ENCODE measurements around the gene TMEM163.

The TMEM163 gene

DNA sequence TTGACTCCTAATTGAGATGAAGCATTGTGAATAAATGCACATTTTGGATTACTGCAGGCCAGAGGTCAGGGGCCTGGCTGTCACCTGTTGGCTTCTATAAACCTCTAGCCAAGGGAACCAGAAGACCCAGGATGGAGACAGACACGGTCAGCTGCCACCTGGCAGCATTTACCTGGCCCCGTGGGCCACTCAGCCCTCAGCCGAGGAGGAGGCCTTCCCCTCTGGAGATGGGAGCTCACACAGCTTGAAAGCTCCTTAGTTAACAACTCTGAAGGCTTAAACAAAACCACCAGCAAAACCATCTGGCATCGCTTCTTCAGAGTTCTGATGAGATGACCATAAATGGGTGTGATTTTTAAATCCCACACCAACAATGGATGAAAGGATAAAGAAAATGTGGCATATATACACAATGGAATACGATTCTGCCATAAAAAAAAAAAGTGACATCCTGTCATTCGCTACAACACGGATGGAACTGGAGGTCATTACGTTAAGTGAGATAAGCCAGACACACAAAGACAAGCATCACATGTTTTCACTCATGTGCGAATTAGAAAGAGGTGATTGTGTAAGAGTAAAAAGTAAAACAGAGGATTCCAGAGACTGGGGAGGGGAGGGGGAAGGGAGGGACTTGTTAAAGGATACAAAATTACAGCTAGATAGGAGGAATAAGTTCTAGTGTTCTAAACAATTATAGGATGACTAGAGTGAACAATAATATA is 218.4 kb downstream of the TMEM163 start:
- no peak overlapping the region for H3K4me3 ChIP-seq (ENCODE audit: low read depth, low read length)
- H2BK120ac ChIP-seq (ENCODE audit: insufficient read depth, low read length, poor library complexity), result no peak overlapping the region
- H3K14ac ChIP-seq (ENCODE audit: low read length), result no peak overlapping the region
- H3K27me3 ChIP-seq (ENCODE audit: insufficient read depth, low read length), result no peaks in the 10 kb centered on the region
- no peak overlapping the region for H2BK5ac ChIP-seq (ENCODE audit: low read depth, low read length, poor library complexity)
- H3K79me2 ChIP-seq (ENCODE audit: control insufficient read depth, insufficient read depth, low read length, poor library complexity), result no peaks in the 10 kb centered on the region
- no peaks in the 10 kb centered on the region for H3K9me3 ChIP-seq (ENCODE audit: insufficient read depth, low read depth, low read length)
- H2AK5ac ChIP-seq (ENCODE audit: low read length), result no peak overlapping the region
- H4K91ac ChIP-seq (ENCODE audit: low read depth, low read length), result no peak overlapping the region
- no peak overlapping the region for H3K9ac ChIP-seq (ENCODE audit: low read length)
- no peak overlapping the region for H3K4ac ChIP-seq (ENCODE audit: low read depth, low read length)
- H3K36me3 ChIP-seq (ENCODE audit: control insufficient read depth in 1 of 2, insufficient read depth in 2 of 2, low read length in 2 of 2), result no peaks in the 10 kb centered on the region
- H3K4me1 ChIP-seq (ENCODE audit: control insufficient read depth in 1 of 2, insufficient read depth in 2 of 2, low read length in 2 of 2), result peaks cover 10 to 16% of the 10 kb centered on the region in 2 experiments
- no peak overlapping the region for H3K4me2 ChIP-seq (ENCODE audit: low read length)
- H4K8ac ChIP-seq (ENCODE audit: low read depth, low read length), result no peak overlapping the region
- H3K18ac ChIP-seq (ENCODE audit: low read length), result no peak overlapping the region
- H2BK12ac ChIP-seq (ENCODE audit: low read length), result no peak overlapping the region
- H3K23ac ChIP-seq (ENCODE audit: low read length), result no peak overlapping the region
- no CpG with 5 or more reads among the region's 9 CpGs for WGBS (ENCODE audit: extremely low coverage, insufficient coverage, insufficient read length)
- H3K27ac ChIP-seq (ENCODE audit: low read depth, low read length), result no peak overlapping the region
- no peak overlapping the region for H4K12ac ChIP-seq (ENCODE audit: low read depth, low read length)
- H2AFZ ChIP-seq (ENCODE audit: insufficient read depth, low read length, poor library complexity), result no peak overlapping the region
- peaks cover 2% of the 10 kb centered on the region for H3K79me1 ChIP-seq (ENCODE audit: low read length)
- DNase-seq, result no peak

DNA sequence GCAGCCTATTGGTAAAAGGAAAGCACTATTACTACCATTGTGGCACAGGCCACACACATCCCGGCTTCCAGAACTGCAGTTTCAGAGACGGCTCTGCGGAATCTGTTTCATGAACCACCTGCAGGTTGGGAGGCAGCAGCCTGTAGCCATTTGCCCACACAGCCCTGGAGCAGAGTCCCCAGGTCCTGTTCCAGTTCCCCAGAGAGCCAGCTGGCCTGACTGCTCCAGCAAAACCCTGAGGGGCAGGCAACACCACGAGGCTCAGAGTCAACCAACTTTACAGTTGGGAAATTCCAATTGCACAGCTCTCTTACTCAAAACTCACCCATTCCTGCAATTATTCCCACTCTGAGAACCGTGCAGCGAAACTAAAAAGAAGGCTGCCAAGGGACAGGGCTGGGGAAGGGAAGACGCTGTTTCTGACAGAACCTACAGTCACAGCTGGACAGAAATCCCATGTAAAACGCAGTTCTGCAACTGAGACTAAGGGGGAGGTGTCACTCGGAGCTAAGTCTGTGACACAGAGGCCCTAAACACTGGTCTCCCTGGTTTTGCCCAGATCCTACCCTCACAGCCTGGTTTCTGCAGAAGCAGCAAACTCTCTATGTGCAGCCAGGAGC is 219.4 kb downstream of the TMEM163 start:
- no peak overlapping the region for H2AK5ac ChIP-seq (ENCODE audit: low read length)
- H4K12ac ChIP-seq (ENCODE audit: low read depth, low read length), result no peak overlapping the region
- no peaks in the 10 kb centered on the region for H3K36me3 ChIP-seq (ENCODE audit: control insufficient read depth in 1 of 2, insufficient read depth in 2 of 2, low read length in 2 of 2)
- H3K14ac ChIP-seq (ENCODE audit: low read length), result no peak overlapping the region
- no peaks in the 10 kb centered on the region for H3K27me3 ChIP-seq (ENCODE audit: insufficient read depth, low read length)
- no peak overlapping the region for H3K18ac ChIP-seq (ENCODE audit: low read length)
- no peak overlapping the region for H2BK12ac ChIP-seq (ENCODE audit: low read length)
- no peak overlapping the region for H3K9ac ChIP-seq (ENCODE audit: low read length)
- peaks cover 9 to 10% of the 10 kb centered on the region in 2 experiments for H3K4me1 ChIP-seq (ENCODE audit: control insufficient read depth in 1 of 2, insufficient read depth in 2 of 2, low read length in 2 of 2)
- peak overlapping the region; percentile 7 for H3K27ac ChIP-seq (ENCODE audit: low read depth, low read length)
- no peak for DNase-seq
- H2AFZ ChIP-seq (ENCODE audit: insufficient read depth, low read length, poor library complexity), result no peak overlapping the region
- no peak overlapping the region for H4K91ac ChIP-seq (ENCODE audit: low read depth, low read length)
- H3K4me2 ChIP-seq (ENCODE audit: low read length), result no peak overlapping the region
- H3K9me3 ChIP-seq (ENCODE audit: insufficient read depth, low read depth, low read length), result no peaks in the 10 kb centered on the region
- H2BK5ac ChIP-seq (ENCODE audit: low read depth, low read length, poor library complexity), result no peak overlapping the region
- H3K79me1 ChIP-seq (ENCODE audit: low read length), result peaks cover 2% of the 10 kb centered on the region
- no peak overlapping the region for H3K4me3 ChIP-seq (ENCODE audit: low read depth, low read length)
- no peak overlapping the region for H2BK120ac ChIP-seq (ENCODE audit: insufficient read depth, low read length, poor library complexity)
- no peak overlapping the region for H3K4ac ChIP-seq (ENCODE audit: low read depth, low read length)
- no peak overlapping the region for H3K23ac ChIP-seq (ENCODE audit: low read length)
- H3K79me2 ChIP-seq (ENCODE audit: control insufficient read depth, insufficient read depth, low read length, poor library complexity), result no peaks in the 10 kb centered on the region
- no CpG with 5 or more reads among the region's 9 CpGs for WGBS (ENCODE audit: extremely low coverage, insufficient coverage, insufficient read length)
- H4K8ac ChIP-seq (ENCODE audit: low read depth, low read length), result no peak overlapping the region

DNA sequence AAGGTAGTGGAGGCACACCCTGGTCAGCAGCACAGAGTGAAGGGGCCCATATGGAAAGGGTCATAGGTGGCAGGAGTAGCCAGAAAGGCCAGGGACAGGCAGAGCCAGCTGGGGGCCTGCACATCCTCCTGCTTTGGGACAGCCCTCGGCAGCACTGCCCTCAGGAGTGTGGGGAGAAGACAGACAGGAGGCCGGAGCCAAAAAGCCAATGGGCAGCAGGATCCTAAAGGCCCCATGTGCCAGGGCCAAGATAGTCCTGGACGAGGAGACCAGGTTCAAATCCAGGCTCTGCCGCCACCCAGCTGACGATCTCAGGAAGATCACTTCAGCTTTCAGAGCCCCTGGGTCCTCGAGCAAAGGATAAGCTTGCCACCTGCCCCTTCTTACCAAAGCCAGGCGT is 220.1 kb downstream of the TMEM163 start:
- H2AK5ac ChIP-seq (ENCODE audit: low read length), result peak overlapping the region; percentile 40
- H3K4ac ChIP-seq (ENCODE audit: low read depth, low read length), result no peak overlapping the region
- no peak overlapping the region for H3K23ac ChIP-seq (ENCODE audit: low read length)
- no peak overlapping the region for H3K18ac ChIP-seq (ENCODE audit: low read length)
- H3K79me1 ChIP-seq (ENCODE audit: low read length), result peaks cover 2% of the 10 kb centered on the region
- H3K9ac ChIP-seq (ENCODE audit: low read length), result no peak overlapping the region
- no peak overlapping the region for H2AFZ ChIP-seq (ENCODE audit: insufficient read depth, low read length, poor library complexity)
- no peaks in the 10 kb centered on the region for H3K9me3 ChIP-seq (ENCODE audit: insufficient read depth, low read depth, low read length)
- WGBS (ENCODE audit: extremely low coverage, insufficient coverage, insufficient read length), result no CpG with 5 or more reads among the region's 7 CpGs
- H3K27ac ChIP-seq (ENCODE audit: low read depth, low read length), result no peak overlapping the region
- H3K27me3 ChIP-seq (ENCODE audit: insufficient read depth, low read length), result no peaks in the 10 kb centered on the region
- H3K4me1 ChIP-seq (ENCODE audit: control insufficient read depth in 1 of 2, insufficient read depth in 2 of 2, low read length in 2 of 2), result peaks cover 9 to 10% of the 10 kb centered on the region in 2 experiments
- H4K91ac ChIP-seq (ENCODE audit: low read depth, low read length), result no peak overlapping the region
- no peak overlapping the region for H3K4me2 ChIP-seq (ENCODE audit: low read length)
- H2BK120ac ChIP-seq (ENCODE audit: insufficient read depth, low read length, poor library complexity), result no peak overlapping the region
- H2BK12ac ChIP-seq (ENCODE audit: low read length), result peak overlapping the region; percentile 30
- H3K4me3 ChIP-seq (ENCODE audit: low read depth, low read length), result no peak overlapping the region
- no peak overlapping the region for H4K8ac ChIP-seq (ENCODE audit: low read depth, low read length)
- H3K79me2 ChIP-seq (ENCODE audit: control insufficient read depth, insufficient read depth, low read length, poor library complexity), result no peaks in the 10 kb centered on the region
- peak overlapping the region; percentile 47 for H3K14ac ChIP-seq (ENCODE audit: low read length)
- H4K12ac ChIP-seq (ENCODE audit: low read depth, low read length), result no peak overlapping the region
- no peaks in the 10 kb centered on the region for H3K36me3 ChIP-seq (ENCODE audit: control insufficient read depth in 1 of 2, insufficient read depth in 2 of 2, low read length in 2 of 2)
- H2BK5ac ChIP-seq (ENCODE audit: low read depth, low read length, poor library complexity), result no peak overlapping the region
- no peak for DNase-seq

DNA sequence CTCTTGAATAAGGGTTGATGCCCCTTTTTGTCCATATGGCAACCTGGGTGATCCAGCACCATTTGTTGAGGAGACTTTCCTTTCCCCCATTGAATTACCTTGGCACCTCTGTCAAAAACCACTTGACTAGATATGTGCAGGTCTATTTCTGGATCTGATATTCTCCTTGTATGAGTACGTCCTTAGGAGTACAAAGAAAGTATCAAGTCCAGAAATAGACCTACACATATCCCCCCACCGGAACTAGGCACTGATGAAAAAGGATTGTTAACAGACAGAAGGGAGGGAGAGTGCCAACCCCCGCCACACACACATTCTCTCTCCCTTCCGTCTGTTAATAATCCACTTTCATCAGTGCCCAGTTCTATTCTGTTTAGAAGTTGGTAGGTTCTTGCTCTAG is 225.0 kb downstream of the TMEM163 start:
- WGBS (ENCODE audit: extremely low coverage, insufficient coverage, insufficient read length), result no CpG with 5 or more reads among the region's 4 CpGs

More for the DNA sequence above, 225.0 kb downstream of the TMEM163 start:
- Histone ChIP-seq H3K79me1 (ENCODE audit: low read length) (peaks cover 2% of the 10 kb centered on the region), H3K23ac (ENCODE audit: low read length) (no peak overlapping the region), H3K14ac (ENCODE audit: low read length) (no peak overlapping the region), H2AFZ (ENCODE audit: insufficient read depth, low read length, poor library complexity) (no peak overlapping the region), H3K36me3 (ENCODE audit: control insufficient read depth in 1 of 2, insufficient read depth in 2 of 2, low read length in 2 of 2) (no peaks in the 10 kb centered on the region), H3K4me3 (ENCODE audit: low read depth, low read length) (no peak overlapping the region), H2AK5ac (ENCODE audit: low read length) (no peak overlapping the region), H3K18ac (ENCODE audit: low read length) (no peak overlapping the region), H3K27ac (ENCODE audit: low read depth, low read length) (no peak overlapping the region), H3K9ac (ENCODE audit: low read length) (no peak overlapping the region), H3K4ac (ENCODE audit: low read depth, low read length) (no peak overlapping the region), H2BK120ac (ENCODE audit: insufficient read depth, low read length, poor library complexity) (no peak overlapping the region), H4K91ac (ENCODE audit: low read depth, low read length) (no peak overlapping the region), H3K79me2 (ENCODE audit: control insufficient read depth, insufficient read depth, low read length, poor library complexity) (no peaks in the 10 kb centered on the region), H4K12ac (ENCODE audit: low read depth, low read length) (no peak overlapping the region), H3K4me2 (ENCODE audit: low read length) (no peak overlapping the region), H2BK12ac (ENCODE audit: low read length) (no peak overlapping the region), H2BK5ac (ENCODE audit: low read depth, low read length, poor library complexity) (no peak overlapping the region), H3K9me3 (ENCODE audit: insufficient read depth, low read depth, low read length) (no peaks in the 10 kb centered on the region), H4K8ac (ENCODE audit: low read depth, low read length) (no peak overlapping the region), H3K27me3 (ENCODE audit: insufficient read depth, low read length) (no peaks in the 10 kb centered on the region), H3K4me1 (ENCODE audit: control insufficient read depth in 1 of 2, insufficient read depth in 2 of 2, low read length in 2 of 2) (no peaks in the 10 kb centered on the region)
- no peak for DNase-seq
